Measurements from ENCODE around the gene DNAH7. TPM values are rescaled to one million over a fixed set of nuclear protein-coding genes. Genes with fewer than 3 reads are reported as not detected.

DNAH7 gene
- total and polyA plus RNA-seq, 10 of the 15 experiments (the other 5 are each of a cell fraction or from before 2014, with no cell fraction given): 0.05 to 0.61 (median 0.16) TPM

DNA sequence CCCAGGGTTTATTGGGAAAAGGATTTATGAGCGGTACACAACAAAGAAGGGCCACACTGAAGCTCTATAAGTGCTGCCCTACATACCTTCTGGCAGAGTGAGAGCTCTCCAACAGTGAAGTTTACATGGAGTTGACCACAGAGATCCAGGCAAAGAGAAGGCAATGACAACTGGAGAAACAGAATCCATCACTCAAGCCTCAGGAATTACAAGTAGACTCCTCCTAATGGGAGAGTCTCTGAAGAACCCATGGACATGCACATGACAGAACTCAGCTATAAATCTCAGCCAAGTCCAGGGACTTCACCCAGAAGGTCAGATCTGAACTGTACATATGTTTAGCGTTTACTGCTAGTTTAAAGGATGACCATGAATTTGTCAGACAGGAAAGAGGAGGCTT lies 164.7 kb downstream of the DNAH7 start:
- no peak overlapping the region for H3K4me2 ChIP-seq (ENCODE audit: control insufficient read depth, insufficient read depth)
- ChIA-PET CTCF (no interaction called here), POLR2A (no interaction called here), SMC1A (ENCODE audit: uncharacterized antibody, unreplicated experiment) (interaction anchor here (1.4 kb wide), 1 partner anchor 9 kb away, joined by 4 read pairs; no protein-coding TSS in a partner anchor), RAD21 (ENCODE audit: unreplicated experiment) (interaction anchor here (1.5 kb wide), 1 partner anchor 163 kb away, joined by 4 read pairs; no protein-coding TSS in a partner anchor)
- intact Hi-C loops (cut with micrococcal nuclease; ENCODE audit: unreplicated experiment): no loop called here
- FAIRE-seq (no peak), DNase-seq (ENCODE audit: low read depth, low spot score) (no peak), ATAC-seq (no peak)
- H3K27ac ChIP-seq (ENCODE audit: control insufficient read depth, insufficient read depth): no peak overlapping the region
- no peak overlapping the region for H3K4me3 ChIP-seq
- no peak for TF ChIP-seq SUPT20H (IDR thresholded peaks at IDR 0.05; ENCODE audit: borderline replicate concordance, control insufficient read depth, low read depth, low read length)
- in situ Hi-C loops (cut with MboI): no loop called here
- H3K36me3 ChIP-seq (ENCODE audit: control insufficient read depth in 2 of 2, insufficient read depth in 2 of 2, low read length in 1 of 2): no peaks in the 10 kb centered on the region
- H3K9ac ChIP-seq (ENCODE audit: control insufficient read depth, insufficient read depth, low read length): no peak overlapping the region
- no peaks in the 10 kb centered on the region for H4K20me1 ChIP-seq (ENCODE audit: control insufficient read depth, insufficient read depth)
- H3K9me3 ChIP-seq (replicated peaks; ENCODE audit: control insufficient read depth, insufficient read depth, low read length): no peaks in the 10 kb centered on the region
- H3K4me1 ChIP-seq (ENCODE audit: control insufficient read depth, insufficient read depth, low read length): no peaks in the 10 kb centered on the region
- BruUV-seq (replicated peaks): no TSS peak
- no peaks in the 10 kb centered on the region for H3K27me3 ChIP-seq (replicated peaks in 1 of 2; ENCODE audit: control insufficient read depth in 2 of 2, insufficient read depth in 2 of 2, low read length in 1 of 2)
- no peak overlapping the region for H2AFZ ChIP-seq (ENCODE audit: control insufficient read depth, low read depth, low read length)
- no peaks in the 10 kb centered on the region for H3K79me2 ChIP-seq (ENCODE audit: control insufficient read depth, insufficient read depth, low read length)
- WGBS (ENCODE audit: insufficient coverage, insufficient replicate concordance, low lambda C conversion rate, missing lambda C conversion rate): 0% methylated on average over 2 of the region's 2 CpGs

DNA sequence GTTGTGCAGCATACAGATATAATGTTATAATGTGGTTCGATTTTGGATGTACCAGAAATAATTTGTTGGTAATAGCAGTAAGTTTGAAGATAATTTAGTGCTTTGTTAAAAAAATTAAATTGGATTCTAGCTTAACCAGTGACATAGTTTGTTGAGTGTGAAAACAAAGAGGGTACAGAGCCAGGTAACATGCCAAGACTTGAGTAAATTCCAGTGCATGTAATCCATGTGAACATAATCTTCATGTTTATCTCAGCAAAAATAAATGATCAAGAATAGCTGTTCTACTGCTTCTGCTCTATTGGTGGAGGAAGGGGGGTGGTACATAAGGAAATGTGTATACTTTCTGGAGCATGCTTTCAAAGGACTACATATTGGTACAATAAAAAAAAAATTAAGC lies 165.8 kb downstream of the DNAH7 start:
- FAIRE-seq: no peak
- no peak for ATAC-seq
- H3K9me3 ChIP-seq (replicated peaks; ENCODE audit: control insufficient read depth, insufficient read depth, low read length): no peaks in the 10 kb centered on the region
- H3K27me3 ChIP-seq (replicated peaks in 1 of 2; ENCODE audit: control insufficient read depth in 2 of 2, insufficient read depth in 2 of 2, low read length in 1 of 2): no peaks in the 10 kb centered on the region
- no peak for DNase-seq (ENCODE audit: low read depth, low spot score)
- ChIA-PET CTCF (no interaction called here), RAD21 (ENCODE audit: unreplicated experiment) (interaction anchor here (0.9 to 1.5 kb wide), 2 partner anchors 165 to 242 kb away, joined by 3 to 4 read pairs; no protein-coding TSS in a partner anchor), SMC1A (ENCODE audit: uncharacterized antibody, unreplicated experiment) (no interaction called here), POLR2A (no interaction called here)
- no peak overlapping the region for H3K27ac ChIP-seq (ENCODE audit: control insufficient read depth, insufficient read depth)
- no peak overlapping the region for H3K4me2 ChIP-seq (ENCODE audit: control insufficient read depth, insufficient read depth)
- H3K36me3 ChIP-seq (ENCODE audit: control insufficient read depth in 2 of 2, insufficient read depth in 2 of 2, low read length in 1 of 2): no peaks in the 10 kb centered on the region
- in situ Hi-C loops (cut with MboI): no loop called here
- no peak overlapping the region for H3K9ac ChIP-seq (ENCODE audit: control insufficient read depth, insufficient read depth, low read length)
- no peak overlapping the region for H3K4me3 ChIP-seq
- 0% methylated on average over 1 of the region's 1 CpG for WGBS (ENCODE audit: insufficient coverage, insufficient replicate concordance, low lambda C conversion rate, missing lambda C conversion rate)
- no peaks in the 10 kb centered on the region for H3K79me2 ChIP-seq (ENCODE audit: control insufficient read depth, insufficient read depth, low read length)
- no peaks in the 10 kb centered on the region for H4K20me1 ChIP-seq (ENCODE audit: control insufficient read depth, insufficient read depth)
- H3K4me1 ChIP-seq (ENCODE audit: control insufficient read depth, insufficient read depth, low read length): no peaks in the 10 kb centered on the region
- BruUV-seq (replicated peaks): no TSS peak
- no peak overlapping the region for H2AFZ ChIP-seq (ENCODE audit: control insufficient read depth, low read depth, low read length)
- intact Hi-C loops (cut with micrococcal nuclease; ENCODE audit: unreplicated experiment): no loop called here
- TF ChIP-seq ZNF384 (IDR thresholded peaks at IDR 0.05; ENCODE audit: borderline replicate concordance, low read depth, low read length) (no peak), NFIC (IDR thresholded peaks at IDR 0.05; ENCODE audit: low read depth, low read length) (no peak), POLR2A (IDR thresholded peaks at IDR 0.05; ENCODE audit: low read depth, low read length) (no peak), FOS (IDR thresholded peaks at IDR 0.05; ENCODE audit: borderline replicate concordance, extremely low read depth, insufficient read length) (no peak), RAD21 (IDR thresholded peaks at IDR 0.05; ENCODE audit: insufficient read depth, low read depth, low read length) (no peak), ZBED1 (IDR thresholded peaks at IDR 0.05; ENCODE audit: borderline replicate concordance) (no peak), RELB (IDR thresholded peaks at IDR 0.05; ENCODE audit: low read depth) (no peak), EED (IDR thresholded peaks at IDR 0.05; ENCODE audit: low read depth) (no peak), SRF (IDR thresholded peaks at IDR 0.05; ENCODE audit: low read depth in 2 of 2, low read length in 2 of 2) (no peak), BACH1 (IDR thresholded peaks at IDR 0.05; ENCODE audit: borderline replicate concordance) (no peak), NR2C1 (IDR thresholded peaks at IDR 0.05) (no peak), SMC3 (IDR thresholded peaks at IDR 0.05; ENCODE audit: borderline replicate concordance, low read length) (no peak), RCOR1 (conservative IDR thresholded peaks at IDR 0.05; ENCODE audit: low read depth, low read length) (no peak), SIN3A (IDR thresholded peaks at IDR 0.05; ENCODE audit: low read depth, low read length) (no peak), ASH2L (IDR thresholded peaks at IDR 0.05; ENCODE audit: borderline replicate concordance, low read depth) (no peak)
- TF ChIP-seq, protein P1, sequence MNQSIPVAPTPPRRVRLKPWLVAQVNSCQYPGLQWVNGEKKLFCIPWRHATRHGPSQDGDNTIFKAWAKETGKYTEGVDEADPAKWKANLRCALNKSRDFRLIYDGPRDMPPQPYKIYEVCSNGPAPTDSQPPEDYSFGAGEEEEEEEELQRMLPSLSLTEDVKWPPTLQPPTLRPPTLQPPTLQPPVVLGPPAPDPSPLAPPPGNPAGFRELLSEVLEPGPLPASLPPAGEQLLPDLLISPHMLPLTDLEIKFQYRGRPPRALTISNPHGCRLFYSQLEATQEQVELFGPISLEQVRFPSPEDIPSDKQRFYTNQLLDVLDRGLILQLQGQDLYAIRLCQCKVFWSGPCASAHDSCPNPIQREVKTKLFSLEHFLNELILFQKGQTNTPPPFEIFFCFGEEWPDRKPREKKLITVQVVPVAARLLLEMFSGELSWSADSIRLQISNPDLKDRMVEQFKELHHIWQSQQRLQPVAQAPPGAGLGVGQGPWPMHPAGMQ (IDR thresholded peaks at IDR 0.05; ENCODE audit: borderline replicate concordance): no peak
